ENCODE results near the gene TMEM163.

Gene TMEM163

DNA sequence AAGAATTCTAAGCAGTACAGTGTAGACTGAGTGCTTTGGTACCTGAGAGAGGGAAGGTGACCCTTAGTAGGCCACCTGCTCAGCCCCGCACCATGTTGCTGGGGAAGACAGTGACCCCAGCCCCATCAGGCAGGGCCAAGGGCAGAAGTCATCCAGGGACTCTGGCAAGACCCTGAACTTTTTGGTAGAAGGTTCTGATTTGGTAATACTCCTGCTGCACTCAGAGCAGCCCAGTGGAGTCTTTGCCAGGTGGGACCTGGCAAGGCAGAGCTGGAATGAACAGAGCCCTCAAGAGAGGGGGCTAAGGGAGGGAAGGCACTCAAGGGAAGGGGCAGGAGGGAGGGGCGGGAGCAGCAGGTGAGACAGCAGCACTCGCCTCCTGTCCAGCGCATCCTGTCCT, 273.7 kb downstream of the TMEM163 start:
- TF ChIP-seq, protein P1, sequence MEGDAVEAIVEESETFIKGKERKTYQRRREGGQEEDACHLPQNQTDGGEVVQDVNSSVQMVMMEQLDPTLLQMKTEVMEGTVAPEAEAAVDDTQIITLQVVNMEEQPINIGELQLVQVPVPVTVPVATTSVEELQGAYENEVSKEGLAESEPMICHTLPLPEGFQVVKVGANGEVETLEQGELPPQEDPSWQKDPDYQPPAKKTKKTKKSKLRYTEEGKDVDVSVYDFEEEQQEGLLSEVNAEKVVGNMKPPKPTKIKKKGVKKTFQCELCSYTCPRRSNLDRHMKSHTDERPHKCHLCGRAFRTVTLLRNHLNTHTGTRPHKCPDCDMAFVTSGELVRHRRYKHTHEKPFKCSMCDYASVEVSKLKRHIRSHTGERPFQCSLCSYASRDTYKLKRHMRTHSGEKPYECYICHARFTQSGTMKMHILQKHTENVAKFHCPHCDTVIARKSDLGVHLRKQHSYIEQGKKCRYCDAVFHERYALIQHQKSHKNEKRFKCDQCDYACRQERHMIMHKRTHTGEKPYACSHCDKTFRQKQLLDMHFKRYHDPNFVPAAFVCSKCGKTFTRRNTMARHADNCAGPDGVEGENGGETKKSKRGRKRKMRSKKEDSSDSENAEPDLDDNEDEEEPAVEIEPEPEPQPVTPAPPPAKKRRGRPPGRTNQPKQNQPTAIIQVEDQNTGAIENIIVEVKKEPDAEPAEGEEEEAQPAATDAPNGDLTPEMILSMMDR (IDR thresholded peaks at IDR 0.05; ENCODE audit: low read depth, low read length), result no peak
- H3K4me3 ChIP-seq (replicated peaks in 1 of 2; ENCODE audit: low read depth in 2 of 2, low read length in 2 of 2), result no peak overlapping the region
- DNase-seq (ENCODE audit: low read depth in 2 of 2), result no peak

DNA sequence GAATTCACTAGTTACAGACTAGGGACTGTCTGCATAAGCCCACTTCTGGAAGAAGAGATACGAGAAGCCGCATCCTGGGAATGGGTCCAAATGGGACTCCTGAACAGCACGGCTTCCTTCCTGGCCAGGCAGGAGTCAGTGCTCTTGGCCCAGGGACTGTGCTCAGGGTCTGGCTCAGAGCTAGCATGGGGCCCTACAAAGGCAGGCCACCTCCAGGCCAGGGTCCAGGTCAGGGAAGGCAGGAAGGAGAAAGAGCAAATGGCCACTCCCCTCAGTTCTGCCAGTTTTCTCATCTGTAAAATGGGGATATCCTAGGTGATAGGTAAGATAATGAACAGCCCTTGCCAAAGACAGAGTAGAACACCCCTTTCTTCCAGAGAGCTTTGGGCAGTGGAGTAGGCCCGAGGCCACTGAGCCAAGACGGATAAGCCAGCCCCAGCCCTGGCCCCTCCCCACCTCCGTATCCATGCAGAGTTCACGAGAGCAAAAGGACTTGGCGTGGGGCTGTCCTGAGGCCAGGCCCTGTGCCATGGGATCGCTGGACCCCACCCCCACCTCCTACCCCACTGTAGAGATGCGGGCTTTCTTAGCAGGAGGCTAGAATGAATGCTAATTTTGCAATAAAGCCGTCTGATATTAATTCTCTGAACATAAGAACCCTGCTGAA, 274.9 kb downstream of the TMEM163 start:
- DNase-seq (ENCODE audit: low read depth in 2 of 2), result peak in 1 of 2 donors; percentile 14
- TF ChIP-seq, protein P1 (IDR thresholded peaks at IDR 0.05; ENCODE audit: low read depth, low read length), result no peak
- H3K4me3 ChIP-seq (replicated peaks in 1 of 2; ENCODE audit: low read depth in 2 of 2, low read length in 2 of 2), result no peak overlapping the region

GRCh38 chr2:134441153-134441863, 277.5 kb downstream of the TMEM163 start:
- TF ChIP-seq, protein P1 (IDR thresholded peaks at IDR 0.05; ENCODE audit: low read depth, low read length), result no peak

GRCh38 chr2:134440336-134440909, 278.4 kb downstream of the TMEM163 start:
- DNase-seq (ENCODE audit: low read depth in 2 of 2), result no peak
- TF ChIP-seq, protein P1 (IDR thresholded peaks at IDR 0.05; ENCODE audit: low read depth, low read length), result no peak

More at GRCh38 chr2:134441153-134441863, 277.5 kb downstream of the TMEM163 start:
- DNase-seq (ENCODE audit: low read depth in 2 of 2), result no peak
- H3K4me3 ChIP-seq (replicated peaks in 1 of 2; ENCODE audit: low read depth in 2 of 2, low read length in 2 of 2), result no peak overlapping the region

GRCh38 chr2:134438371-134438770, 280.4 kb downstream of the TMEM163 start:
- no peak overlapping the region for H3K4me3 ChIP-seq (replicated peaks in 1 of 2; ENCODE audit: low read depth in 2 of 2, low read length in 2 of 2)
- TF ChIP-seq, protein P1 (IDR thresholded peaks at IDR 0.05; ENCODE audit: low read depth, low read length), result no peak
- DNase-seq (ENCODE audit: low read depth in 2 of 2), result no peak

More at GRCh38 chr2:134440336-134440909, 278.4 kb downstream of the TMEM163 start:
- no peak overlapping the region for H3K4me3 ChIP-seq (replicated peaks in 1 of 2; ENCODE audit: low read depth in 2 of 2, low read length in 2 of 2)

DNA sequence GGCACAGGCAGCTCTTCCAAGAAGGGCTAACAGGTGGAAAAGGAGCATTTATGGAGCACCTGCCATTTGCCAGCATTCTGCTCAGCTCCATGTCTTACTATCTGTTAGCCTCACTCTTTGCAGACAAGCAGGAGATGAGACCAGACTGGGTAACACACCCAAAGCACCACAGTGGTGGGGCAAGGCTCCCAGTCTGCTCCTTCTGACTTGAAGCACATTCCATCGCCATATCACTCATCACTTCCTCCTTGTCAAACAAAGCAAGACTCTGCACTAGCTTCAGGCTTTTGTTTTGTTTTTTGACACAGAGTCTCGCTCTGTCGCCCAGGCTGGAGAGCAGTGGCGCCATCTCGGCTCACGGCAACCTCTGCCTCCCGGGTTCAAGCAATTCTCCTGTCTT, 282.1 kb downstream of the TMEM163 start:
- TF ChIP-seq, protein P1 (IDR thresholded peaks at IDR 0.05; ENCODE audit: low read depth, low read length), result no peak
- DNase-seq (ENCODE audit: low read depth in 2 of 2), result peak in 1 of 2 donors; percentile 18
- H3K4me3 ChIP-seq (replicated peaks in 1 of 2; ENCODE audit: low read depth in 2 of 2, low read length in 2 of 2), result no peak overlapping the region
